SK-N-DZ (cell line): ENCODE results near the gene FSTL1.
A peak's percentile ranks its signal among the peaks of the same experiment; 100 is the strongest.

ENCODE experiments used
- DNase-seq: peaks from one replicate; pipeline ENCODE4 v3.0.0-alpha.2; 2015; ENCODE audit warnings: low spot score

The FSTL1 gene

GRCh38 chr3:120440001-120440703, 10.6 kb downstream of the FSTL1 start:
- DNase-seq, result no peak

DNA sequence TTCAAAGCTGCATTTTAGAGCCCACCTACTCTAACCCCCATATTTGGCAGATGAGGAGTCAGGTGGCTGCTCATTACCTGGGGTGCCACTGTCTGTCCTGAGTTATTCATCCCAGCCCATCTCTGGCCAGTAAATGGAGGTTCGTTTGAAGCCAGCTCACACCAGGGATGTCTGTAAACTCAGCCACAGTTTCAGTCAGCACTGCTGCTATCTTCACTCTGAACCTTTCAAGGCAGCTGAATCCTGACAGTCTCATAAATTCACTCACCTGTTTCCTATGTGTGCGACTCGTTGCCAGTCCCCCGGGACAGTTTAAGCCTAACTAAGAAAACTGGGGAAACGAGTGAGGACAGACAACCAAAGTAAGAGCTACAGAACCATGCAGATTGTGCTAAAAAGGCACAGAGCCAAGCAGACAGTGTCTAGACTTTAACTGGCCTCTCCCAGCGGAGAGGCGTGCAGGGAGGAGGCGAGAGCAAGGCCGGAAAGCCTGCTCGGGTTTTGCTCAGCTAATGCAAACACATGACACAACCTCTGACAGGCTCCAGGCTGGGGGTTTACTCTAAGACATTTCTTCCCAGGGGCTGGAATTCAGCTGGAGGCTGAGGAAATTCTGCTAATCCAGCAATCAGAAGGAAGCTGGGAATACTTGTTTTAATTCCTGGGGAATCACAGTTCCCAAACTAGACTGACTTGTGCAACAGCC, 12.0 kb downstream of the FSTL1 start:
- peak; percentile 32 for DNase-seq

GRCh38 chr3:120438216-120438615, 12.6 kb downstream of the FSTL1 start:
- no peak for DNase-seq

DNA sequence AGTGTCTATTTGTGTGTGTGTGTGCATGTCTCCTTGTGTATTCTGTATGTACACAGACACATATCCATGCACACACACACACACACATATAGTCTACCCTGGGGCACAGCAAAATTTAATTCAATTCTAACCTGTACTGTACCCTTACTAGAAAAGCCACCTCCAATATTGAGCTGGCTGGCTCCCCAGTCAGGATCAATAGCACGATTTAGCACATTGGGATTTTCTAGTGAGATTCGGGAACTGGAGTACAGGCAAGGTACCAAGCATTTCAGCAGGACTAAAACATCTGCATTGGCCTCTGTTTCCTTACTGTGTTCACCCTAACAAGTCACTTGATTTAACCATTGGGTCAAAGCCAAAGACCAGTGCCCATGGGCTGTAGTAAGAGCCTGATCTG, 13.2 kb downstream of the FSTL1 start:
- DNase-seq, result no peak

DNA sequence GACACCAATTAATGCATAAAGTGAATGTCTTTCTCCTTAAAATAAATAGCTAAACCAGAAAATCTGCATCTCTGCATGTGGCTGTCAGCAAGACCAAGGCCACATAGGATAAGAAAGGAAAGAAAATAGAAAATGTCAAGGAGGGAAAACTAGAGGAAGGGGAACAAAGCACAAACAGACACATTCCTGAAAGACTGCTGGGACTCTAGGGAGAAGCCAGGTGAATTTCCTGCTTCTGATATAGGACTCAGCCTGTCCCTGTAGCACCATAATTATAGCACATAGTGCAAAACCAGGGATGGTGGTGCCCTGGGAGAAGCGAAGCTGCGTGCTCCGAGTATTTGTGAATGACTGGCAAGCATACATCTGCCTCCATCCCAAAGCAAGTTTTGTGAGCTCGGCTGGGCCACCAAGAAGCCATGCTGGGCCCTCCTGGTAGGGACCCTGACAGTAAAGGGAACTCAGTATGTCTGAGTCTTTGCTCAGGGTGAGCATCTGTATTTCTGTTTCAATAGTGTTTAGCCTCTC, 14.2 kb downstream of the FSTL1 start:
- DNase-seq, result no peak

DNA sequence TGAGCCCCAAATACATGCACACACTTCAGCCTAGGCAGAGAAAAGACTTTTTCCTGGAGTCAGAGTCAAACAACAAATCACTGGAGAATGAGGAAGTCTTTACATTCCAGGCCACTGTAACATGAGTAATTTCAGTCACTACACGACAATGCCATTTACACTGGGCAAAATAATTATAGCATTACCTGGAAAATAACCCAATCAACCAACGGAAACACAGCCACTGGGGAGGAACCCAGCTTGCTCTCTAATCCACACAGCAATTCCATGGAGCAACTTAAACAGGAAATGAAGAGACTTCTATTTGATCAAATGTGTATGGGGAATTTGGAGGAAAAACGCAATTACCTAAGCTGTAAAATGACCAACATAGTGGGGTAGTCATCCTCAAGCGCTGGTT, 15.2 kb downstream of the FSTL1 start:
- no peak for DNase-seq

GRCh38 chr3:120433662-120434331, 17.0 kb downstream of the FSTL1 start:
- no peak for DNase-seq

GRCh38 chr3:120432150-120432860, 18.5 kb downstream of the FSTL1 start:
- no peak for DNase-seq

DNA sequence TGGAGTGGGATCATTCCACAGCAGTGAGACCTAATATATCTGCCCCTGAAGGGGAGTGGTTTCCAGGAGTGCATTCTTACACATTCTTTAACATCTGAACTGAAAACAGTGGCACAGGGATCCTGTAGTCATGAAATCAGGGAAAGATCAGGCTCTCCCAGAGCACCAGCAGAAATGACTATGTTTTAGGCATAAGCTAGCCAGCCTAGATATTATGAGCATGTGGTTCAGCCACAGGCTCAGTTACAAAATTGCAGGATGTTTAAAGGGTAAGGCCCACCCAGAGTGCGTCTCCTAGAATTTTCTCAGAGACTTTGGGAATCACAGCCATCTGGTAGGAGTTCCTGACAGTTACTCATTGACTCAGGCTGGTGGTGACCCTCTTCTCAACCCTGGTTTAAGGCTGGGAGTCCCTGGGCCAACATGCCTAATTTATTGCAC, 20.9 kb downstream of the FSTL1 start:
- DNase-seq, result no peak

DNA sequence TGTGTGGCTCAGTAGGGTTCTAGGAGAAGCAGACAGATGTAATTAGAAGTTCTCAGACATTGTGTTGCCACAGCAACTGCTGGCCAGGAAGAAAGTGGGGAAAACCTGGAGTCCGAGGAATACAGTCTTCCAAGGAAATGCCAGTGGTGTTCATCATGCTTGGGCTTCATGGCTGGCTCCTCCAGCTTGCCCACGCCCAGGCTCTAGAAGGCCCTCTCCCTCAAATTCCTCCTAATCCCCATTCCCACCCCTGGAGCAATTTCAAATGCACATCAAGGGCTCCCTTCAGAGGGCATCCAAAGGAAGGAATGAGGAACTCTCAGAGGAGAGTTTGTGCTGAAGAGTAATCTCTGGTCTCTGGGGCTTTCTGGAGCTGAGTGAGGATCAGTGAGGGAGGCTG, 21.9 kb downstream of the FSTL1 start:
- DNase-seq, result no peak

DNA sequence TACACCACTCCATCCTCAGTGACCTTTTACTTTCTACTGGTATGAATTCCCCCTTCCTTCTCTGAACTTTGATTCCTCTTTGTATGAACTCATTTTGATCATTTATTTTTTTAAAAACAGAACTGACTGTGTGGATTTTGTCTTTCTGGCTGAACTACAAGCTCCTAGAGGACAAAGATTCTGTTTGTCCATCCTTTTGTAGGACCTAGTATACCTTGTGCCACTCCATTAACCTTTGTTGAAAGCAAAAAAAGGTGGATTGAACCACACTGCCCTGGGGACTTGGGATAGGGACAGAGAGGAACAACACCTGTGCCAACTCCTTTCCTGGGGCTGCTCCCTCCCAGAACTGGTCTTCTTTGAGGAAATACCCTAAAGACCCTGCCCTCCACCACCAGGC, 23.6 kb downstream of the FSTL1 start:
- DNase-seq, result no peak

DNA sequence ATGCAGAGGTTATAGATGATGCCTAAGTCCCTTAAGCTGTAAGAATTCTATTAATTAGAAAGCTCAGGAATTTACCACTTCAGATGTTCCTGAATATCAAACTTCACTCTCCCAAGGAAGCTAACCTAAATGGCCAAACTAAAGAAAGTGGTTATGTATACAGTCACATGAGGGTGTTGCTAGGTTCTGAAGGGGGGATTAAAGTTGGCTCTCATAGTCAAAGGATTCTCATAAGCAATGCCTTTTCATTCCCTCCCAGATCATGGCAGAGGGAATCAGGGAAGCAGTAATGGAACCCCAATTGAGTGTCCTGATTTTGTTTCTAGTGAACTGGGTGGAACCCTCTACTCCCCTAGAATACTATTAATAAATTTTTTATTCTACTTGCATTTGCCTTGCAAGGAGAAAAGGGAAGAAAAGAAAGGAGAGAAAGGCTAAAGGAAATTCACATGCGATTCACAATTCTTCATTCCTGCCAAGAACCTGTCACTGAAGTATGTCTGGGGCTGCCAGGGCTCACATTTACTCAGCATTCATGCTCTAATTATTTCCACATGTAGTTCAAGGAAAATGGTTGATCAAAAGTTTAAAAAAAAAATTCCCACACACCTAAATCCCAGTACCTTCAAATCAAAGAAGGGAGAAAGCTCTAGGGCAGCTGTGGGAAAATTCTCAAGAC, 25.1 kb downstream of the FSTL1 start:
- DNase-seq, result no peak

DNA sequence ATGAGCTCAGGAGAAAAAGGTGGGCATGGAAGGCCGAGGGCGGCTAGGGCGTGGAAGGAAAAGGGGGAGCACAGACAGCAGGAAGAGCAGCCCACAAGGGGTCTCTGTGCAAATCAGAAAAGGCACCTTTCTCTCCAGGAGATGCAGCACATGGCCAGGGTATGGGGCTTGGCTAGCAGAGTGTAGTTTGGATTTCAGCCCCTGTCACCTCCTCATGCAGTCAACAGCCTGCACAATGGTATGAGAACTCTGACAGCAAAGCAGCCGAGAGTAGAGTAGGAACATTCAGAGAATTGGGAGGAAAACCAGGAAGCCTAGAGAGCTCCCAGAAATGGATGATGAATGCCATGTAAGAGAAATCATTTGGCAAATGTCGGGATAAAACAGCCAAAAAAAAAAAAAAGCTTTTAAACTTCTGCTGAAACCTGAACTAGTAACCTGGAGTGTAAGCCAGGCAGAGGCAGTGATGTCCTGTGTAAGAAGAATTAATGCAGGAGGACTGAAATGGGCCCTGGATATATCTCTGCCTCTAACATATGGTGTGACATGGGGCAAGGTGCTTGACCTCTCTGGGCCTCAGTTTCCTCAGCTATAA, 25.7 kb downstream of the FSTL1 start:
- DNase-seq, result no peak

GRCh38 chr3:120424506-120424905, 26.3 kb downstream of the FSTL1 start:
- no peak for DNase-seq

DNA sequence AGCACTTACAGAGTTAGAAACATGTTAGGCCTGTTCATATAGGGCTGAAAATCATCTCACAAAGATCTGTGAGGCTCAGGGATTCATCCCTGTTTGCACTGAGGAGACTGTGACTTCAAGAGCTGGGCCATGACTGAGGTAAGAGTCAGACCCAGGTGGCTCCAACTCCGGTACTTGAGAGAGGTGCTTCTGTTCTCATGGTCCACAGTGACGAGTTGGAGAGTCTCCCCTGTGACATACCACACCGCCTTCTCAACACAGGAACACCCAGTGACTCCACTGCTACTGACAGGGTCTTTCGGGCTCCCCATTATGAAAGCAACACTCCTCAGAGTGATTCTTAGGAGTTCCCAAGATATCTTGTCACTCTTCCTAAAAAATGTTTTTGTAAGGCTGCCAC, 27.4 kb downstream of the FSTL1 start:
- no peak for DNase-seq

- no peak for DNase-seq
These were observed 28.9 kb downstream of the FSTL1 start for GRCh38 chr3:120421926-120422325.

DNA sequence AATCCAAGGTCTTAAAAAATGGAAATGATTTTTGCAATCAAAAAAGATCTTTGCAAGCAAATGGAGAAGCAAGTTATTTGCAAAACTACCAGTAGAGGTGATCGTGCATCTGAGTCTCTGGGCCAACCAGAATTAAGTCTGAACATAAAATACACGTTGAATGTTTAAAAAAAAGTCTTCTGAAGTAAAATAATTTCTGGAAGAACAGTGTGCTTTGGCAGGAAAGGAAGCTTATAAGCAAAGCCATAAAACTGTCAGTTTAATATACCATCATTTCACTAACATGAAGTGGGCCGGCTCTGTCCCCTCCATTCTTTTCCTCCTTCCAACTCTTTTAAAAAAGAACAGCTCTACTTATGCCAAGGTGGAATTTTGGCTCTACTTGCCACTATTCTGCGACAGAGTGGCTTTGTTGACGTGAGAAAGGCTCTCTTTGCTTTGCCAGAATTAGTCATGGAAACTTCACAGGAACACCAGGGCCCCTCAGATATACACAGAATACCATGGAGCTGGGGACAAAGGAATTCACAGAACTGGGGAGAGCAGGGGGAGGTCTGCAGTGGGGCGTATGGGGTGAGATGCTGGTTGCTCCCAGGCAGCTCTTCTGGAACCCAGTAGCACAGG, 29.8 kb downstream of the FSTL1 start:
- no peak for DNase-seq

- DNase-seq, result no peak
These were observed 30.4 kb downstream of the FSTL1 start for GRCh38 chr3:120420360-120420759.

DNA sequence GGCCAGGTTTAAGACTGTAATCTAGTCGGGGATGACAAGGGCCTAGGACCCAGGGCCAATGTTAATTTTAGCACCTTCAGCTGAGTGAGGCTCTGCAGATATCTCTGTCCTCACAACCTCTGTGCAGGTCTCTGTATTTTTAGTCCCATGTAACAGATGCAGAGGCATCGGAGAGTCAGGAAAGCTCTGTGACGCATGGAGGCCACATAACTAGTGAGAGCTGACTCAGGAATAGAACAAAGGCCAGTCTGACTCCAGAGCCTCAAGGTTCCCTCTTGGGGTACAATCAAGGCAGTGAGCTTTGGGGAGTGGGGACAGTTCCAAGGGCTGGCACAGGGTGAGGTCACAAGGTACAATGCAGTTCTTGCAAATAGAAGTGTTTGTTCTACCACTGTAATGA, 31.0 kb downstream of the FSTL1 start:
- DNase-seq, result no peak

GRCh38 chr3:120418866-120419490, 31.8 kb downstream of the FSTL1 start:
- DNase-seq, result peak; percentile 61
